Panc1 (cell line): Measurements from ENCODE around the gene HYAL3. TPM values are rescaled to one million over a fixed set of nuclear protein-coding genes. Genes with fewer than 3 reads are reported as not detected.

ENCODE experiments used
- ATAC-seq: fragments of 200-7000 bp; cut with Tn5 transposase; 2 replicates; pipeline ENCODE4 v1.9.1; 2020; ENCODE audit warnings: mild to moderate bottlenecking, moderate library complexity
- BruUV-seq: library from RNA; stranded (reverse); fragments of 400-500 nt; replicated peaks from 2 replicates; lab custom pipeline; 2021; lab: Mats Ljungman, UMichigan
- CTCF ChIA-PET: fragments of 300-600 bp; sonication (Branson Sonifier 250); formaldehyde crosslinking; loops from one replicate; lab custom pipeline; 2022; ENCODE audit warnings: antibody characterized with exemption; lab: Charles Lee
- POLR2A ChIA-PET: fragments of 300-600 bp; sonication (Branson Sonifier 250); formaldehyde crosslinking; loops from one replicate; lab custom pipeline; 2022; ENCODE audit warnings: antibody characterized with exemption; lab: Charles Lee
- DNase-seq: peaks from one replicate; pipeline ENCODE4 v3.0.0-alpha.2; 2010; ENCODE audit warnings: low read depth, low spot score
- H3K27ac ChIP-seq: 2 replicates; pipeline ENCODE4 v1.5.1; 2011; ENCODE audit warnings: mild to moderate bottlenecking, low read length, inconsistent platforms
- H3K27me3 ChIP-seq: fragments of 200-500 bp; sonication (Bioruptor generic); 2 replicates; pipeline ENCODE4 v1.6.0; 2014; ENCODE audit warnings: low read length, inconsistent platforms; ENCODE audit not compliant: control insufficient read depth, insufficient read depth
- H3K36me3 ChIP-seq: fragments of 200-500 bp; sonication (Bioruptor generic); 2 replicates; pipeline ENCODE4 v1.5.1; 2014; ENCODE audit warnings: inconsistent platforms, mild to moderate bottlenecking, low read length, moderate library complexity; ENCODE audit not compliant: control insufficient read depth, insufficient read depth
- H3K4me1 ChIP-seq: 2 replicates; pipeline ENCODE4 v1.5.1; 2011; ENCODE audit warnings: inconsistent platforms, mild to moderate bottlenecking, low read length, moderate library complexity; ENCODE audit not compliant: control insufficient read depth, insufficient read depth
- H3K4me3 ChIP-seq, 2 experiments: 2 replicates each; pipeline ENCODE4 v1.5.1; 2011 to 2012; ENCODE audit warnings: low read depth in 2 of 2, low read length in 2 of 2, mild to moderate bottlenecking in 2 of 2, inconsistent platforms in 1 of 2, moderate library complexity in 1 of 2
- H3K9me3 ChIP-seq: fragments of 200-500 bp; sonication (Bioruptor generic); 2 replicates; pipeline ENCODE4 v1.5.1; 2014; ENCODE audit warnings: low read depth, mild to moderate bottlenecking, inconsistent platforms, low read length, moderate library complexity; ENCODE audit not compliant: control insufficient read depth, insufficient read depth
- CTCF ChIP-seq: fragments of 450-650 bp; IDR thresholded peaks from 2 replicates; pipeline ENCODE4 v1.5.1; 2017; ENCODE audit warnings: mild to moderate bottlenecking
- POLR2AphosphoS5 ChIP-seq: IDR thresholded peaks from 2 replicates; pipeline ENCODE4 v1.6.1; 2012; ENCODE audit warnings: mild to moderate bottlenecking, low read depth, low read length, moderate library complexity
- REST ChIP-seq, 2 experiments: IDR thresholded peaks; 2 replicates each; pipeline ENCODE4 v1.6.1; 2011 to 2012; ENCODE audit warnings: low read depth in 2 of 2, control low read depth in 1 of 2, low read length in 1 of 2, mild to moderate bottlenecking in 1 of 2, moderate library complexity in 1 of 2; ENCODE audit not compliant: insufficient read depth in 1 of 2
- SIN3A ChIP-seq: IDR thresholded peaks from 2 replicates; pipeline ENCODE4 v1.6.1; 2012; ENCODE audit warnings: low read depth, mild to moderate bottlenecking, low read length, moderate library complexity, borderline replicate concordance; ENCODE audit not compliant: insufficient read depth
- TCF7L2 ChIP-seq: IDR thresholded peaks from 2 replicates; pipeline ENCODE4 v1.6.1; 2011; ENCODE audit warnings: mild to moderate bottlenecking, low read depth, low read length, inconsistent platforms
- in situ Hi-C: cut with HindIII; loops from 2 replicates; pipeline ENCODE4 v1.10.0; 2016; ENCODE audit warnings: low sequenced_read_pairs, low pct_unique_long_range_greater_than_20kb
- intact Hi-C: fragments of 100-400 bp; cut with micrococcal nuclease; formaldehyde crosslinking; loops from one replicate; pipeline ENCODE4 v1.10.0; 2022; ENCODE audit not compliant: unreplicated experiment
- total RNA-seq: library from RNA; stranded (reverse); gene quantifications from one replicate; pipeline ENCODE4 v1.2.1, GENCODE V29; 2021; ENCODE audit not compliant: unreplicated experiment

Gene HYAL3
- total RNA-seq, 1 experiment from 2014 or later, result 3.9 TPM

GRCh38 chr3:50256978-50257890 is 42.0 kb downstream of the HYAL3 start:
- H3K27ac ChIP-seq, result no peak overlapping the region
- intact Hi-C loops (no loop called here), in situ Hi-C loops (no loop called here)
- no peak overlapping the region for H3K4me3 ChIP-seq
- BruUV-seq, result no TSS peak
- H3K9me3 ChIP-seq, result no peaks in the 10 kb centered on the region
- 0 out of 2 replicates have a peak, but pooled peaks have one; percentile 24 for ATAC-seq
- H3K27me3 ChIP-seq, result no peaks in the 10 kb centered on the region
- no peak for DNase-seq
- TF ChIP-seq TCF7L2, result no peak
- peak; percentile 29 for TF ChIP-seq CTCF
- TF ChIP-seq POLR2AphosphoS5, result no peak
- POLR2A ChIA-PET, result no interaction called here
- CTCF ChIA-PET, result interaction anchor here (0.5 to 0.6 kb wide), 2 partner anchors 14 to 1219 kb away, joined by 4 to 7 read pairs; no protein-coding TSS in a partner anchor
- H3K4me1 ChIP-seq, result peaks cover 9% of the 10 kb centered on the region
- H3K36me3 ChIP-seq, result no peaks in the 10 kb centered on the region

GRCh38 chr3:50255251-50255615 is 44.0 kb downstream of the HYAL3 start:
- H3K4me3 ChIP-seq, result no peak overlapping the region
- no peaks in the 10 kb centered on the region for H3K27me3 ChIP-seq
- no TSS peak for BruUV-seq
- no peaks in the 10 kb centered on the region; the same call in 1 of the 2 replicates for H3K4me1 ChIP-seq
- TF ChIP-seq SIN3A (no peak), REST (IDR thresholded peaks at IDR 0.05; ENCODE audit: insufficient read depth in 1 of 2, low read depth in 2 of 2, low read length in 1 of 2) (no peak), TCF7L2 (no peak), CTCF (no peak), POLR2AphosphoS5 (no peak)
- ATAC-seq, result no peak
- POLR2A ChIA-PET, result no interaction called here
- in situ Hi-C loops (no loop called here), intact Hi-C loops (no loop called here)
- CTCF ChIA-PET, result no interaction called here
- no peaks in the 10 kb centered on the region for H3K36me3 ChIP-seq
- H3K27ac ChIP-seq, result no peak overlapping the region
- no peak for DNase-seq
- H3K9me3 ChIP-seq, result no peaks in the 10 kb centered on the region
